Tibial artery (tissue), 4 donors: ENCODE measurements around the gene HMGB4.

ENCODE experiments used
- DNase-seq, 2 donors: peaks; one replicate each; pipeline ENCODE4 v3.0.0-alpha.2; 2019
- H3K27ac ChIP-seq, 2 donors: fragments of 200-600 bp; sonication (generic) in 1 of 2; 1 replicate in 1 of 2; 2 replicates in 1 of 2; pipeline ENCODE4 v1.5.1; 2018 to 2019; ENCODE audit warnings: mild to moderate bottlenecking in 1 of 2
- H3K27me3 ChIP-seq, 2 donors: fragments of 200-600 bp; sonication (generic) in 1 of 2; one replicate each; pipeline versions ENCODE4 v1.5.1 to v1.6.0; 2016 to 2019
- H3K36me3 ChIP-seq, 3 donors: fragments of 200-600 bp; sonication (generic) in 2 of 3; one replicate each; pipeline ENCODE4 v1.5.1; 2016 to 2019; ENCODE audit warnings: mild to moderate bottlenecking in 2 of 3
- H3K4me1 ChIP-seq, 4 donors: fragments of 200-600 bp; sonication (generic) in 2 of 4; 1 replicate in 3 of 4; 2 replicates in 1 of 4; pipeline ENCODE4 v1.5.1; 2016 to 2019
- H3K4me3 ChIP-seq, 2 donors: fragments of 200-600 bp; sonication (generic) in 1 of 2; 1 replicate in 1 of 2; 2 replicates in 1 of 2; pipeline ENCODE4 v1.5.1; 2018 to 2019; ENCODE audit warnings: mild to moderate bottlenecking in 2 of 2
- H3K9me3 ChIP-seq, 3 donors: fragments of 200-600 bp; sonication (generic) in 1 of 3; one replicate each; pipeline ENCODE4 v1.5.1; 2016 to 2019
- intact Hi-C: fragments of 100-400 bp; cut with DNase I; formaldehyde crosslinking; loops from one replicate; pipeline ENCODE4 v1.15.0; 2023; ENCODE audit warnings: low total_unique reads
- TF ChIP-seq, protein P1 (sequence below), 2 experiments: fragments of 200-600 bp in 1 of 2; fragments of 450-650 bp in 1 of 2; IDR thresholded peaks; one replicate each; pipeline ENCODE4 v1.5.1; 2017 to 2019; ENCODE audit warnings: antibody characterized with exemption in 2 of 2, mild to moderate bottlenecking in 1 of 2, moderate library complexity in 1 of 2

The HMGB4 gene

GRCh38 chr1:33824321-33824720, 39.6 kb upstream of the HMGB4 start:
- TF ChIP-seq, protein P1, sequence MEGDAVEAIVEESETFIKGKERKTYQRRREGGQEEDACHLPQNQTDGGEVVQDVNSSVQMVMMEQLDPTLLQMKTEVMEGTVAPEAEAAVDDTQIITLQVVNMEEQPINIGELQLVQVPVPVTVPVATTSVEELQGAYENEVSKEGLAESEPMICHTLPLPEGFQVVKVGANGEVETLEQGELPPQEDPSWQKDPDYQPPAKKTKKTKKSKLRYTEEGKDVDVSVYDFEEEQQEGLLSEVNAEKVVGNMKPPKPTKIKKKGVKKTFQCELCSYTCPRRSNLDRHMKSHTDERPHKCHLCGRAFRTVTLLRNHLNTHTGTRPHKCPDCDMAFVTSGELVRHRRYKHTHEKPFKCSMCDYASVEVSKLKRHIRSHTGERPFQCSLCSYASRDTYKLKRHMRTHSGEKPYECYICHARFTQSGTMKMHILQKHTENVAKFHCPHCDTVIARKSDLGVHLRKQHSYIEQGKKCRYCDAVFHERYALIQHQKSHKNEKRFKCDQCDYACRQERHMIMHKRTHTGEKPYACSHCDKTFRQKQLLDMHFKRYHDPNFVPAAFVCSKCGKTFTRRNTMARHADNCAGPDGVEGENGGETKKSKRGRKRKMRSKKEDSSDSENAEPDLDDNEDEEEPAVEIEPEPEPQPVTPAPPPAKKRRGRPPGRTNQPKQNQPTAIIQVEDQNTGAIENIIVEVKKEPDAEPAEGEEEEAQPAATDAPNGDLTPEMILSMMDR (IDR thresholded peaks at IDR 0.05) = no peak
- DNase-seq = no peak
- Histone ChIP-seq H3K4me1 (no peaks in the 10 kb centered on the region), H3K27ac (no peak overlapping the region), H3K4me3 (no peak overlapping the region), H3K9me3 (no peaks in the 10 kb centered on the region), H3K27me3 (peaks cover 0 to 4% of the 10 kb centered on the region in 2 donors), H3K36me3 (no peaks in the 10 kb centered on the region)
- intact Hi-C loops = no loop called here

DNA sequence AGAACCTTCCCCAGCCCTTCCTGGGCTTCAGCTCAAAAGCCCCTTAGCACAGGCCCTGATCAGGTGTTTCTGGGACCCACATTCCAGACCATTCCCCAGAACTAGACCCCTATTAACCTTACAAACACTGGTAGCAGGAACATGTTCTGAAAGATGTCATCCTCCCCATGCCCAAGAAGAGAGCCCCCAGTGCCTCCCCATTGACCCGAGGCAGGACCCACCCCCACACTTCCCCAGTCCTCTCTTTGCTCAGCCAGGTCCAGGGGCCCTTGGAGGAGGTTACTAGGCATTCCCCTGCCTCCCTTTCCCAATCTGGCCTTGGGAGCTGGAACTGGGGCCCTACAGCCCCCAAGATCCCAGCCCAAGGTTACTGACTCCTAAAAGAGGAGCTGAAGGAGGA, 38.9 kb upstream of the HMGB4 start:
- Histone ChIP-seq H3K27me3 (peaks cover 0 to 4% of the 10 kb centered on the region in 2 donors), H3K27ac (no peak overlapping the region), H3K4me3 (no peak overlapping the region), H3K4me1 (no peaks in the 10 kb centered on the region), H3K36me3 (no peaks in the 10 kb centered on the region), H3K9me3 (no peaks in the 10 kb centered on the region)
- intact Hi-C loops = no loop called here
- no peak for DNase-seq
- TF ChIP-seq, protein P1 (IDR thresholded peaks at IDR 0.05) = no peak

DNA sequence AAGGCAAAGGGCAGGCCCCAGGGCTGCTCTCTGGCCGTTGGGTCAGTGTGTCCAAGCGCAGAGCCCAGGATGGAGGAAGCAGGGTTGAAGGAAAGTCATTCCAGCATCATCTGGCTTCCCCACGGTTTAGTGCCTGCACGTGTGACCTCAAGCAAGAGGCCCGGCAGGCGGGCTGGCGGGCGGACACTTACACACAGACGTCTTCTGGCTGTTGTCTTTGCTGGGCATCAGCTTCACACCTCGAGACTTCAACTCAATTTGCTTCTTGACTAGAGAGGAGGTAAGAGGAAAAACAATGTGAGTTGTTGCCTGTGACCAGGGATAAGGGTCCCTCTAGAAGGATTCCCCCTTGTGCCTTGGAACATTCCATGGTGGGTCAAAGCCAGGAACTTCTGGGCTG, 38.4 kb upstream of the HMGB4 start:
- Histone ChIP-seq H3K27ac (no peak overlapping the region), H3K4me3 (no peak overlapping the region), H3K27me3 (peaks cover 0 to 4% of the 10 kb centered on the region in 2 donors), H3K4me1 (no peaks in the 10 kb centered on the region), H3K9me3 (no peaks in the 10 kb centered on the region), H3K36me3 (no peaks in the 10 kb centered on the region)
- intact Hi-C loops = no loop called here
- no peak for DNase-seq
- TF ChIP-seq, protein P1 (IDR thresholded peaks at IDR 0.05) = no peak

DNA sequence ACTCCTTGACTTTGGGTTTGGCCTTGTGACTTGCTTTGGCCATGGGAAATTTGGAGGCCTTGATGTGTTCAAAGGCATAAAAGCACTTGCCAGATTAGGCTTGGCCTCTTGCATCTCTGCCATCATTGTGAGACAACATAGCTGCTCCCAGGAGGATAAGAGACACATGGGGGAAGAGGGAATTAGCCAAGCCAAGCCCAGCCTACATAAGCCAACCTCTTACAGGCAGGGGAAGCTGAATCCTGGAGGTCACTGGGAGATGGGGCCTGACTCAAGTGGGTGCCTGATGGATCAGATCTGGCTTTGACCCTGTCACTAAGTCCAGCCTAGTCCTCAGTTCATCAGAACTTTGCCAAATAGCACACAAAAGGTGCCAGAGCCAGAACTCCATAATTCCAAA, 37.6 kb upstream of the HMGB4 start:
- Histone ChIP-seq H3K4me1 (no peaks in the 10 kb centered on the region), H3K27me3 (peaks cover 0 to 4% of the 10 kb centered on the region in 2 donors), H3K27ac (no peak overlapping the region), H3K36me3 (no peaks in the 10 kb centered on the region), H3K4me3 (no peak overlapping the region), H3K9me3 (no peaks in the 10 kb centered on the region)
- no peak for DNase-seq
- intact Hi-C loops = no loop called here
- TF ChIP-seq, protein P1 (IDR thresholded peaks at IDR 0.05) = no peak

DNA sequence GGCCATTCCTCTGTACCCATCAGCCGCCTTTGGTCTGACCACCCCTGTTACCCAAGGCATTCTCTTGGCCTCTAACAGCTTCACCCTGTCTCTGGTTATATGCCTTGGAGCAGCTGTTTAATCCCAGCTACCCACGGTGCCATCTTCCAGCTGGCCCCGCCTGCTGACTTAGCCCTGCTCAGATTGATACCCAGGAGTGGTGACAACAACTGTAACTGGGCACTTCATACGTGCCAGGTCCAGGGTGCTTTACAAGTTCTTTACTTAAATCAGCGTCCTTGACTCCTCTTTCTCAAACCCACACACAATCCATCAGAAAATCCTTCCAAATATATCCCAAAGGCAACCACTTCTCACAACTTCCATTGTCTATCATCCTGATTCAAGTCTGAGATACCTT, 37.2 kb upstream of the HMGB4 start:
- H3K36me3 ChIP-seq = no peaks in the 10 kb centered on the region
- H3K4me3 ChIP-seq = no peak overlapping the region
- TF ChIP-seq, protein P1 (IDR thresholded peaks at IDR 0.05) = no peak
- no peak for DNase-seq
- no peaks in the 10 kb centered on the region for H3K9me3 ChIP-seq
- H3K4me1 ChIP-seq = no peaks in the 10 kb centered on the region
- H3K27ac ChIP-seq = no peak overlapping the region
- peaks cover 0 to 4% of the 10 kb centered on the region in 2 donors for H3K27me3 ChIP-seq
- intact Hi-C loops = no loop called here

- Histone ChIP-seq H3K4me1 (no peaks in the 10 kb centered on the region), H3K9me3 (no peaks in the 10 kb centered on the region), H3K4me3 (no peak overlapping the region), H3K27me3 (no peaks in the 10 kb centered on the region), H3K27ac (no peak overlapping the region), H3K36me3 (no peaks in the 10 kb centered on the region)
- no peak for DNase-seq
- intact Hi-C loops = no loop called here
- TF ChIP-seq, protein P1 (IDR thresholded peaks at IDR 0.05) = no peak
These were observed 35.8 kb upstream of the HMGB4 start for GRCh38 chr1:33828059-33828458.
